Natural killer cell treated with Interleukin-12 subunit alpha and Interleukin-12 subunit beta and Interleukin-15 and Interleukin-18, amount 100 ng/mL, for 72 hours (primary cell): ENCODE data around the gene STK32C. TPM values are rescaled to one million over a fixed set of nuclear protein-coding genes. Genes with fewer than 3 reads are reported as not detected.
A peak's percentile ranks its signal among the peaks of the same experiment; 100 is the strongest.

Source experiments
- ATAC-seq, 2 donors: fragments of 150-1000 bp; cut with Tn5 transposase in 1 of 2; sonication (Bioruptor Pico), chemical (Tn5 transposase) in 1 of 2; 2 replicates each; pipeline ENCODE4 v1.10.0; 2021
- DNase-seq: peaks from one replicate; pipeline ENCODE4 v3.0.0; 2022; ENCODE audit warnings: low spot score
- H3K27ac Mint-ChIP-seq, 2 donors: 1 replicate in 1 of 2; 2 replicates in 1 of 2; pipeline ENCODE4 v1.8.0; 2022; ENCODE audit warnings: mixed read lengths in 2 of 2, mild to moderate bottlenecking in 1 of 2, moderate library complexity in 1 of 2
- H3K27me3 Mint-ChIP-seq, 2 donors: 1 replicate in 1 of 2; 2 replicates in 1 of 2; pipeline ENCODE4 v1.8.0; 2022; ENCODE audit warnings: mixed read lengths in 2 of 2
- H3K36me3 Mint-ChIP-seq: one replicate; pipeline ENCODE4 v1.8.0; 2022; ENCODE audit warnings: mixed read lengths
- H3K4me1 Mint-ChIP-seq, 2 donors: 1 replicate in 1 of 2; 2 replicates in 1 of 2; pipeline ENCODE4 v1.8.0; 2022; ENCODE audit warnings: low read depth in 2 of 2, mixed read lengths in 2 of 2, mild to moderate bottlenecking in 1 of 2
- H3K4me3 Mint-ChIP-seq: one replicate; pipeline ENCODE4 v1.8.0; 2022; ENCODE audit warnings: mixed read lengths
- H3K9me3 Mint-ChIP-seq: 2 replicates; pipeline ENCODE4 v1.8.0; 2022; ENCODE audit warnings: mixed read lengths
- total RNA-seq, 2 donors: library from RNA; stranded (reverse); gene quantifications; one replicate each; pipeline ENCODE4 v1.2.3, GENCODE V29; 2022

The STK32C gene
- total RNA-seq, 2 donors from 2014 or later: 29.2 to 34.6 TPM

- no peaks in the 10 kb centered on the region for H3K9me3 Mint-ChIP-seq
- DNase-seq (no peak), ATAC-seq (no peak)
- H3K4me3 Mint-ChIP-seq: no peak overlapping the region
- H3K27ac Mint-ChIP-seq: no peak overlapping the region
- H3K27me3 Mint-ChIP-seq: no peaks in the 10 kb centered on the region
- no peaks in the 10 kb centered on the region for H3K36me3 Mint-ChIP-seq
- H3K4me1 Mint-ChIP-seq: peaks cover 21 to 34% of the 10 kb centered on the region in 2 donors
Measured at GRCh38 chr10:132263866-132264265, 43.9 kb downstream of the STK32C start.

DNA sequence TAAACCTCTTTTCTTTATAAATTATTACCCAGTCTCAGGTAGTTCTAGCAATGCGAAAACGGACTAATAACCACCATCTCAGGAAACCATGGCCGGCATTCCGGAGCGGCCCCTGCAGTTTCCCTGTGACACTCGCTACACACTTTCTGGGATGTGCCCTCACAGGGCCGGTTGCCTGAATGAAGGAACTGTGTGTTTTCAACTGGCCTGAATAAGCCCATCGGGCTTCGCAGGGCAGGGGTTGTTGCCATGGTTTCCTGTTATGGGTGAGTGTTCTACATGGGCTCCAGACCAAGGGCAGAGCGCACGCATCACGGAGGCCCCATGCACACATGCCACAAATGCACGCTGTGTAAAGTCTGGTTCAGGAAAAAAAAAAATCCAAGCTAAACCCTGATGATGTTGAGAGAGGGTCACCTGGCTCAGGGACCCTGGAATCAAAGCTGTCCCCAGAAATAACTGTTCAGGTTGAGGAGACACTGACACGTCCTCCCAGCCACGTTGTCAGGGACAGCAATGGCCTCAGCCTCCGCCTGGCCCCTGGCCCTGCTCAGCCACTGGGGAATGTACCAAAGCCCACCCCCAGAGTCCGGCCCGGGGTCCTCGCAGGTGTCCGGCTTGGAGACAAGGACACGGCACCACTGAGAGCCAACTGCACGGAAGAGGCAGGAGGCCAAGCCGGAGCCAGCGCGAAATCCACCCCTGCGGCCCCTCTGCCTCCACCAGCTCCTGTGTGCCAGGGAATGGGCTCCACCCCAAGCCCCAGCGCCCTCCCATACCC is 47.9 kb downstream of the STK32C start:
- no peak overlapping the region for H3K4me3 Mint-ChIP-seq
- ATAC-seq (no peak), DNase-seq (no peak)
- H3K9me3 Mint-ChIP-seq: no peaks in the 10 kb centered on the region
- peaks cover 11 to 28% of the 10 kb centered on the region in 2 donors for H3K4me1 Mint-ChIP-seq
- H3K36me3 Mint-ChIP-seq: no peaks in the 10 kb centered on the region
- no peaks in the 10 kb centered on the region for H3K27me3 Mint-ChIP-seq
- H3K27ac Mint-ChIP-seq: no peak overlapping the region

GRCh38 chr10:132258423-132258822 is 49.3 kb downstream of the STK32C start:
- H3K4me1 Mint-ChIP-seq: peaks cover 11 to 30% of the 10 kb centered on the region in 2 donors
- DNase-seq (no peak), ATAC-seq (no peak)
- no peaks in the 10 kb centered on the region for H3K9me3 Mint-ChIP-seq
- H3K27ac Mint-ChIP-seq: peak overlapping the region in 1 of 2 donors; percentile 50
- no peaks in the 10 kb centered on the region for H3K27me3 Mint-ChIP-seq
- no peaks in the 10 kb centered on the region for H3K36me3 Mint-ChIP-seq
- no peak overlapping the region for H3K4me3 Mint-ChIP-seq

DNA sequence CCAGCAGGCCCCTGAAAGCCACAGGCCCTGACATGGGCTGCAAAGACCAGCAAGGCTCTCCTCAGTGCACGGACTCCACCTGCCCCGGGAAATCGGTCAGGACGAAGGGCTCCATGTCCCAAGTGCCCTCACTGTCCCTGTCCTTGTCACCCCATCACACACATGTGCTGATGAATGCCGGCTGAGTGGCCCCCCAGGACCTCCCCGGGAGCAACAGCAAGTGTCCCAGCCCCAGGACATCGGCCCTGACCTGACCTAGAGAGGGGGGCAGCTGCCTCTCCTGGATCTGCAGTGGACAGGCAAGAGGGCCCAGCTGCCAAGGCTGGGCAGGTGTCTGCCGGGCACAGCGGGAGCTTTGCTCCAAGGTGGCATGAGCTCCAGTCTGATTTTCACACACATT is 49.8 kb downstream of the STK32C start:
- no peak for ATAC-seq

GRCh38 chr10:132257271-132257670 is 50.5 kb downstream of the STK32C start:
- ATAC-seq (peak; percentile 87 to 95), DNase-seq (peak; percentile 89)
- Mint-ChIP-seq H3K27me3 (no peaks in the 10 kb centered on the region), H3K27ac (no peak overlapping the region), H3K4me1 (peaks cover 6 to 30% of the 10 kb centered on the region in 2 donors), H3K4me3 (peak overlapping the region; percentile 17), H3K36me3 (no peaks in the 10 kb centered on the region), H3K9me3 (no peaks in the 10 kb centered on the region)

More for the DNA sequence above, 49.8 kb downstream of the STK32C start:
- H3K27me3 Mint-ChIP-seq: no peaks in the 10 kb centered on the region
- no peak overlapping the region for H3K4me3 Mint-ChIP-seq
- H3K4me1 Mint-ChIP-seq: peaks cover 7 to 29% of the 10 kb centered on the region in 2 donors
- no peaks in the 10 kb centered on the region for H3K36me3 Mint-ChIP-seq
- no peak for DNase-seq
- no peaks in the 10 kb centered on the region for H3K9me3 Mint-ChIP-seq
- H3K27ac Mint-ChIP-seq: peak overlapping the region in 1 of 2 donors; percentile 50

DNA sequence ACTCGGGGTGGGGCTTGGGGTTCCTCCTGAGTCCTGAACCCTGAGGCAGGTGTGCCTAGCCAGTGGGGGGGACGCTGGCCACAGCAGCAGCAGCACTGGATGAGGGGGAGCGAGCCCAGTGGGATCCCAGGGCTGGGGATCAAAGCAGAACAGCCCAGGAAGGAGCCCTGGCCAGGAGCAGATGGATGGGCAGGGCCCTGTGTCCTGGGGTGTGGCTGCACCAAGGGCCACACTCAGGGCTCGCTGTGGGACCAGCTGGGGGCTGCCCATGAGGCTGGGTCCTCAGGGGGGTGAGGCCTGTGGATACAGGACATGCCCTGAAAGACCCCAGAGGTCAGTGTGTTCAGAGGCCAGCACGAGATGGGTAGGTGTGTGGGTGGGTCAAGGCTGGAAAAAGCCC is 50.9 kb downstream of the STK32C start:
- Mint-ChIP-seq H3K9me3 (no peaks in the 10 kb centered on the region), H3K27me3 (no peaks in the 10 kb centered on the region), H3K4me3 (peak overlapping the region; percentile 17), H3K27ac (no peak overlapping the region), H3K36me3 (no peaks in the 10 kb centered on the region), H3K4me1 (peaks cover 6 to 33% of the 10 kb centered on the region in 2 donors)
- DNase-seq: no peak
- peak in 1 of 2 donors; percentile 2 for ATAC-seq

- Mint-ChIP-seq H3K4me3 (peak overlapping the region; percentile 67), H3K4me1 (peaks cover 6 to 30% of the 10 kb centered on the region in 2 donors), H3K27ac (peak overlapping the region; percentile 66 to 80), H3K27me3 (no peaks in the 10 kb centered on the region), H3K9me3 (no peaks in the 10 kb centered on the region), H3K36me3 (no peaks in the 10 kb centered on the region)
- ATAC-seq (peak; percentile 65), DNase-seq (no peak)
Measured at GRCh38 chr10:132255489-132256344, 52.0 kb downstream of the STK32C start.

DNA sequence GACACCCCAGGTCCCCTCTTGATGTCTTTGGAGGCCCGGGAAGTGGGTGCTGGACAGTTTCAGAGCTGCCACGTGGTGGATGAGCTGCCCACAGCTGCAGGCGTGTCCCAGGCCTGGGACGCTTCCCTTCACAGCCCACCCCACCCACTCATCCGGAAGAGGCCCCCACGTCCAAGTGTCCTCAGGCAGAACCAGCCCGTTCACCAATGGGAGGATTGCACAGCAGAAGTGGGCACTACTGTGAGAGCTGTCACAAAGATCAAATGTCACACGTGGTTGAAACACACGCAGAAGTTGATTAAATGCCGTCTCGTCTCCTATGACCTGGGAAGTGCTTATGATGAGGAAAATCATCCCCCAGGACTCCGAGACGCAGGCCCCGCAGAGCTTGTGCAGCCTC is 52.9 kb downstream of the STK32C start:
- DNase-seq: no peak
- Mint-ChIP-seq H3K36me3 (no peaks in the 10 kb centered on the region), H3K4me3 (peak overlapping the region; percentile 67), H3K4me1 (peaks cover 6 to 31% of the 10 kb centered on the region in 2 donors), H3K27ac (peak overlapping the region; percentile 66 to 80), H3K27me3 (no peaks in the 10 kb centered on the region), H3K9me3 (no peaks in the 10 kb centered on the region)
- ATAC-seq: peak; percentile 21 to 38

- H3K36me3 Mint-ChIP-seq: no peaks in the 10 kb centered on the region
- H3K4me1 Mint-ChIP-seq: peaks cover 3 to 30% of the 10 kb centered on the region in 2 donors
- no peak overlapping the region for H3K4me3 Mint-ChIP-seq
Measured at GRCh38 chr10:132253092-132253687, 54.6 kb downstream of the STK32C start.

GRCh38 chr10:132252412-132252811 is 55.3 kb downstream of the STK32C start:
- Mint-ChIP-seq H3K4me1 (peaks cover 0 to 30% of the 10 kb centered on the region in 2 donors), H3K27me3 (no peaks in the 10 kb centered on the region), H3K27ac (peak overlapping the region in 1 of 2 donors; percentile 74), H3K4me3 (no peak overlapping the region), H3K36me3 (no peaks in the 10 kb centered on the region), H3K9me3 (no peaks in the 10 kb centered on the region)
- no peak for DNase-seq
- ATAC-seq: no peak

More at GRCh38 chr10:132253092-132253687, 54.6 kb downstream of the STK32C start:
- ATAC-seq: no peak
- Mint-ChIP-seq H3K27me3 (no peaks in the 10 kb centered on the region), H3K27ac (peak overlapping the region in 1 of 2 donors; percentile 74), H3K9me3 (no peaks in the 10 kb centered on the region)
- DNase-seq: no peak

DNA sequence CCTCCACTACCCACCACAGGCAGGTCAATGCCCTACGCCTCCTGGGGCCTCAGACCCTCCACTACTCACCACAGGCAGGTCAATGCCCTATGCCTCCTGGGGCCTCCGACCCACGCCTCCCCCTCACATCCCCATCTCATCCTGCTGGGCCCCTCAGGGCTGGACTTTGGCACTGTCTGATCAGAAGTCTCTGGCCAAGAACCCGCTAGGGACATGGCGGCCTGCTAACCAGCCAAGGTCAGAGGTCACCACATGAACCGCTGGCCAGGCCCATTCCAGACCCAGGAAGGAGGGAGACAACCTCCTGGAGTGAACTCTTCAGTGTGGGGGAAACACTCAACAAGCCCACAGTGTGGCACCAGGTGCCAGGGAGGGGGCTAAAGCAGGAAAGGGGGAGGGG is 55.8 kb downstream of the STK32C start:
- Mint-ChIP-seq H3K4me1 (peaks cover 0 to 30% of the 10 kb centered on the region in 2 donors), H3K36me3 (no peaks in the 10 kb centered on the region), H3K27me3 (no peaks in the 10 kb centered on the region), H3K4me3 (no peak overlapping the region), H3K9me3 (no peaks in the 10 kb centered on the region), H3K27ac (peak overlapping the region in 1 of 2 donors; percentile 74)
- DNase-seq: no peak
- no peak for ATAC-seq

DNA sequence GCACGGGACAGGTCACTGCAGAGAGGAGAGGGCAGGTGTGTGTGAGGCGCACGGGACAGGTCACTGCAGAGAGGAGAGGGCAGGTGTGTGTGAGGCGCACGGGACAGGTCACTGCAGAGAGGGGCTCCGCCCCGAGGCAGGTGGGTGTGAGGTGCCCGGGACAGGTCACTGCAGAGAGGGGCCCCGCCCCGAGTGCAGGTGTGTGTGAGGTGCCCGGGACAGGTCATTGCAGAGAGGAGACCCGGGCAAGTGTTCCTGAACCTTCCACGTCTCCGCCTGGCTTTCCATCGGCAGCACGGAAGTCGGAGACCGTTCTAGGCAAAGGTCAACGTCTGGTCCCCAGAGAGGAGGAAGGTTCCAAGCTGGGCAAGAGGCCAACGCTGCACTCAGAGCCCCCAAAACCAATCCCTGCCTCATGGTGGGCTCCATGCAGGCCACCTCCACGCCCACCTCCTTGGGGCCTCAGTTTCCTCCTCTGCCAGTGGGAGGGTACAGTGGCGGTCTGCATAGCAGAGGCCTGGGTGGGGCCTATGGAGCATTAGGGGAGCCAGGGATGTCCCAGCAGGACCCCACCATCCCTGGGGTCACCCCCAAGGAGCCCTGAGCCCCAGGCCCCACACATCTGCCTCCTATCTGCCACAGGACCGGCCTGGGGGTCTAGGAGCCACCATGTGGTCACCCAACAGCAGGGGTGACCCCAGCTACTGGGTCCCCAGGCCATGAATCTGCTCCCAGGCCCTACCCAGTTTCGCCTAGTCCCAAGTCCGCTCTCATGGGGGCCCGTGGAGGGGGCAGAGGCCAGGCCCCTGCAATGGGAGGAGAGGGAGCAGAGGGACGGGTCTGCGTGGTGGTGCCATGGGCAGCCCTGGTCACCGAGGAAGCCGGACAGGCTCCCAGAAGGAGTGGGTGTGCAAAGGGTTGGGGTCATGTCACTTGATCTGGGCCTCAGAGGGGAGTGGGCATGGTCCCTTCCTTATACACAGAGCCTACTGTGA is 57.0 kb downstream of the STK32C start:
- H3K4me1 Mint-ChIP-seq: peaks cover 0 to 27% of the 10 kb centered on the region in 2 donors
- no peaks in the 10 kb centered on the region for H3K36me3 Mint-ChIP-seq
- no peak for DNase-seq
- no peak overlapping the region for H3K4me3 Mint-ChIP-seq
- no peak overlapping the region for H3K27ac Mint-ChIP-seq
- no peaks in the 10 kb centered on the region for H3K27me3 Mint-ChIP-seq
- no peak for ATAC-seq
- no peaks in the 10 kb centered on the region for H3K9me3 Mint-ChIP-seq
